A549 (cell line): Measurements from ENCODE around the gene DDX56. TPM values are rescaled to one million over a fixed set of nuclear protein-coding genes. Genes with fewer than 3 reads are reported as not detected.

ENCODE experiments used
- ATAC-seq, 2 experiments: fragments of 200-7000 bp in 1 of 2; fragments of >200 bp in 1 of 2; cut with Nextera tagmentation in 1 of 2; cut with Tn5 transposase in 1 of 2; 3 replicates each; pipeline versions ENCODE4 v1.8.0 to v1.9.1; 2018 to 2020; ENCODE audit warnings: mild to moderate bottlenecking in 1 of 2, moderate library complexity in 1 of 2
- CTCF ChIA-PET: fragments of 300-600 bp; sonication (Branson Sonifier 250); formaldehyde crosslinking; extraction: SDS; loops from one replicate; lab custom pipeline; 2021; ENCODE audit warnings: antibody characterized with exemption, inconsistent platforms; lab: Yijun Ruan, JAX
- POLR2A ChIA-PET: fragments of 350-600 bp; formaldehyde crosslinking; extraction: SDS; loops from one replicate; lab custom pipeline; 2021; ENCODE audit warnings: antibody characterized with exemption, inconsistent platforms; lab: Yijun Ruan, JAX
- DNase-seq, 2 experiments: peaks; one replicate each; pipeline versions ENCODE4 v3.0.0 to v3.0.0-alpha.2; 2011 to 2016; ENCODE audit warnings: low read depth in 1 of 2, low spot score in 1 of 2
- FAIRE-seq: peaks from 2 replicates; lab custom pipeline; 2011; peaks lifted over from hg19 to GRCh38; lab: Jason Lieb, UNC
- H3K27ac ChIP-seq, 2 experiments: fragments of >200 bp; sonication (Bioruptor Twin); formaldehyde crosslinking; 3 replicates each; pipeline ENCODE4 v1.5.1; 2016 to 2017
- H3K4me1 ChIP-seq: fragments of >200 bp; sonication (Bioruptor Twin); formaldehyde crosslinking; 3 replicates; pipeline ENCODE4 v1.6.1; 2016
- H3K4me2 ChIP-seq: fragments of >200 bp; sonication (Bioruptor Twin); formaldehyde crosslinking; 3 replicates; pipeline ENCODE4 v1.6.1; 2016
- H3K4me3 ChIP-seq: fragments of >200 bp; sonication (Bioruptor Twin); formaldehyde crosslinking; 3 replicates; pipeline ENCODE4 v1.5.1; 2016
- H3K9me3 ChIP-seq: fragments of >200 bp; sonication (Bioruptor Twin); formaldehyde crosslinking; 3 replicates; pipeline ENCODE4 v1.6.1; 2016
- CBX8 ChIP-seq: fragments of 200-600 bp; sonication (generic); IDR thresholded peaks from 2 replicates; pipeline ENCODE4 v1.6.1; 2016
- CTCF ChIP-seq: fragments of >200 bp; sonication (Bioruptor Twin); formaldehyde crosslinking; IDR thresholded peaks from 3 replicates; pipeline ENCODE4 v1.5.1; 2016
- E2F6 ChIP-seq: IDR thresholded peaks from 2 replicates; pipeline ENCODE4 v1.6.1; 2012; ENCODE audit warnings: low read depth, borderline replicate concordance
- EHMT2 ChIP-seq: fragments of 200-600 bp; sonication (generic); IDR thresholded peaks from 2 replicates; pipeline ENCODE4 v1.6.1; 2016; ENCODE audit warnings: antibody characterized with exemption, low read depth, mild to moderate bottlenecking, moderate library complexity
- FOSB ChIP-seq: fragments of 250-450 bp; sonication (Bioruptor Pico); IDR thresholded peaks from 2 replicates; pipeline ENCODE4 v1.5.0; 2020; ENCODE audit warnings: mild to moderate bottlenecking, moderate library complexity
- KDM1A ChIP-seq: fragments of 200-600 bp; sonication (generic); IDR thresholded peaks from 2 replicates; pipeline ENCODE4 v1.6.1; 2016; ENCODE audit warnings: low read depth, mild to moderate bottlenecking
- MAX ChIP-seq: IDR thresholded peaks from 2 replicates; pipeline ENCODE4 v1.6.1; 2012
- MAZ ChIP-seq: fragments of 150-350 bp; IDR thresholded peaks from 2 replicates; pipeline ENCODE4 v1.6.1; 2014; ENCODE audit warnings: antibody characterized with exemption, low read depth, low read length, borderline replicate concordance
- MYC ChIP-seq: IDR thresholded peaks from 2 replicates; pipeline ENCODE4 v1.6.1; 2012; ENCODE audit warnings: mild to moderate bottlenecking, inconsistent platforms, low read length, improper control_type of control experiment, borderline replicate concordance
- NPAS2 ChIP-seq: fragments of 250-450 bp; sonication (Bioruptor Pico); IDR thresholded peaks from 2 replicates; pipeline ENCODE4 v1.8.0; 2022; ENCODE audit warnings: mild to moderate bottlenecking, moderate library complexity, borderline replicate concordance
- POLR2AphosphoS2 ChIP-seq: conservative IDR thresholded peaks from 2 replicates; pipeline ENCODE4 v1.6.1; 2012; ENCODE audit warnings: low read length, improper control_type of control experiment, inconsistent platforms
- REST ChIP-seq: fragments of 200-600 bp; sonication (generic); IDR thresholded peaks from 2 replicates; pipeline ENCODE4 v1.6.1; 2016; ENCODE audit warnings: antibody characterized with exemption, mild to moderate bottlenecking, moderate library complexity
- RNF2 ChIP-seq: fragments of 200-600 bp; sonication (generic); IDR thresholded peaks from 2 replicates; pipeline ENCODE4 v1.6.1; 2016; ENCODE audit warnings: low read depth, mild to moderate bottlenecking, antibody characterized with exemption, moderate library complexity, borderline replicate concordance
- SREBF2 ChIP-seq: fragments of 450-650 bp; IDR thresholded peaks from 2 replicates; pipeline ENCODE4 v1.6.1; 2014; ENCODE audit warnings: mild to moderate bottlenecking, moderate library complexity
- TFCP2L1 ChIP-seq: fragments of 250-450 bp; sonication (Bioruptor Pico); IDR thresholded peaks from 2 replicates; pipeline ENCODE4 v1.5.0; 2021; ENCODE audit warnings: mild to moderate bottlenecking
- ZFP36 ChIP-seq: fragments of 450-650 bp; IDR thresholded peaks from 2 replicates; pipeline ENCODE4 v1.6.1; 2014; ENCODE audit warnings: borderline replicate concordance; ENCODE audit not compliant: partially characterized antibody
- WGBS: methylation state at CpG from one replicate; pipeline ENCODE4 v1.1.6; 2017; ENCODE audit errors: missing lambda C conversion rate; 5-methylcytosine and 5-hydroxymethylcytosine counted together
- polyA plus RNA-seq, 4 experiments: library from polyadenylated mRNA; depleted of rRNA in 3 of 4; stranded (reverse); fragments of >200 nt; fragmentation: RNase III in 1 of 4; extraction: RNeasy Plus Mini Kit Qiagen cat#74134 plus additional on column Dnase treatment in 1 of 4; gene quantifications; 2 replicates in 3 of 4; 3 replicates in 1 of 4; pipeline ENCODE4 v1.2.3, GENCODE V29; 2011 to 2017

The DDX56 gene
- polyA plus RNA-seq, 2 of the 4 experiments (the other 2 are of a cell fraction): 96.1 to 97.7 TPM

GRCh38 chr7:44566680-44567079 is 7.0 kb downstream of the DDX56 start:
- no peaks in the 10 kb centered on the region for H3K9me3 ChIP-seq
- H3K4me1 ChIP-seq: peaks cover 19% of the 10 kb centered on the region
- ATAC-seq (no peak), DNase-seq (no peak), FAIRE-seq (no peak)
- TF ChIP-seq CBX8: no peak
- no peak for TF ChIP-seq NPAS2 (CRISPR knock-in tag)
- no peak for TF ChIP-seq CTCF
- no peak for TF ChIP-seq E2F6
- no peak for TF ChIP-seq MAZ
- TF ChIP-seq FOSB (CRISPR knock-in tag): no peak
- TF ChIP-seq SREBF2: no peak
- TF ChIP-seq EHMT2: no peak
- TF ChIP-seq TFCP2L1 (CRISPR knock-in tag): no peak
- no peak overlapping the region for H3K4me2 ChIP-seq
- no peak overlapping the region for H3K4me3 ChIP-seq
- WGBS: 93% methylated on average over 5 of the region's 5 CpGs
- POLR2A ChIA-PET: interaction anchor here (2.0 kb wide), 1 partner anchor 76 kb away, joined by 8 read pairs; the partner anchor contains the start of gene NUDCD3
- no peak overlapping the region for H3K27ac ChIP-seq
- CTCF ChIA-PET: interaction anchor here (1.0 to 4.8 kb wide), 9 partner anchors 11 to 514 kb away, joined by 3 to 55 read pairs (median 18); partner anchors contain the start of genes NPC1L1 and TMED4

- CTCF ChIA-PET: interaction anchor here (0.7 to 4.8 kb wide), 44 partner anchors 8 to 570 kb away, joined by 3 to 55 read pairs (median 4); partner anchors contain the start of genes DDX56, NPC1L1, NUDCD3 and TMED4
- no peaks in the 10 kb centered on the region for H3K9me3 ChIP-seq
- WGBS: 89% methylated on average over 16 of the region's 16 CpGs
- H3K27ac ChIP-seq: no peak overlapping the region
- peaks cover 25% of the 10 kb centered on the region for H3K4me1 ChIP-seq
- no peak overlapping the region for H3K4me2 ChIP-seq
- no peak for FAIRE-seq
- DNase-seq: no peak
- TF ChIP-seq MAX (no peak), CTCF (peak; percentile 15; the same call in 1 of the 3 replicates), SREBF2 (no peak), RNF2 (no peak), POLR2AphosphoS2 (no peak), KDM1A (no peak), REST (no peak), MYC (no peak), ZFP36 (no peak)
- TF ChIP-seq, all 56 proteins: peak for 1
- no peak overlapping the region for H3K4me3 ChIP-seq
- POLR2A ChIA-PET: interaction anchor here (0.8 to 2.7 kb wide), 5 partner anchors 8 to 325 kb away, joined by 3 to 37 read pairs (median 5); partner anchors contain the start of genes DDX56, NUDCD3, PURB and TMED4
- ATAC-seq: peak; percentile 36 to 59; a peak in 4 of 6 replicates
Measured at GRCh38 chr7:44565795-44566559, 7.7 kb downstream of the DDX56 start.
